Esophagus muscularis mucosa (tissue), 3 donors: Measurements from ENCODE around the gene UTS2B.

ENCODE experiments used
- CTCF ChIP-seq, 3 experiments: fragments of 200-600 bp in 2 of 3; fragments of 450-650 bp in 1 of 3; sonication (generic) in 2 of 3; IDR thresholded peaks; one replicate each; pipeline ENCODE4 v1.5.1; 2017 to 2019; ENCODE audit warnings: antibody characterized with exemption in 3 of 3, mild to moderate bottlenecking in 2 of 3, moderate library complexity in 1 of 3
- EP300 ChIP-seq: sonication (generic); formaldehyde crosslinking; IDR thresholded peaks from one replicate; pipeline ENCODE4 v1.6.1; 2017; ENCODE audit warnings: antibody characterized with exemption

- TF ChIP-seq CTCF (IDR thresholded peaks at IDR 0.05) (no peak), EP300 (no peak)
These were observed 26.7 kb downstream of the UTS2B start for GRCh38 chr3:191303596-191303995.
